Calu3 (cell line): ENCODE results near the gene BACE2. TPM values are rescaled to one million over a fixed set of nuclear protein-coding genes. Genes with fewer than 3 reads are reported as not detected.
A peak's percentile ranks its signal among the peaks of the same experiment; 100 is the strongest.
"Not testable (repeated sequence)": the region's sequence is repeated elsewhere in the genome, so short reads cannot be mapped to it uniquely, and the experiment has no call there.

ENCODE experiments used
- BruUV-seq: library from RNA; stranded (reverse); fragments of 400-500 nt; replicated peaks from 2 replicates; lab custom pipeline; 2021; lab: Mats Ljungman, UMichigan
- CTCF ChIA-PET: fragments of 300-600 bp; sonication (Branson Sonifier 250); formaldehyde crosslinking; loops from one replicate; lab custom pipeline; 2022; ENCODE audit warnings: antibody characterized with exemption; lab: Charles Lee
- DNase-seq: peaks from one replicate; pipeline ENCODE4 v3.0.0; 2022
- H3K27ac Mint-ChIP-seq: one replicate; pipeline ENCODE4 v1.8.0; 2022; ENCODE audit warnings: mixed read lengths; ENCODE audit not compliant: unreplicated experiment
- H3K27me3 Mint-ChIP-seq: one replicate; pipeline ENCODE4 v1.8.0; 2022; ENCODE audit warnings: mixed read lengths; ENCODE audit not compliant: unreplicated experiment
- H3K36me3 Mint-ChIP-seq: one replicate; pipeline ENCODE4 v1.8.0; 2022; ENCODE audit warnings: mild to moderate bottlenecking, moderate library complexity, mixed read lengths; ENCODE audit not compliant: insufficient read depth, unreplicated experiment
- H3K4me1 Mint-ChIP-seq: one replicate; pipeline ENCODE4 v1.8.0; 2022; ENCODE audit warnings: mild to moderate bottlenecking, low read depth, mixed read lengths; ENCODE audit not compliant: unreplicated experiment
- H3K4me3 Mint-ChIP-seq: one replicate; pipeline ENCODE4 v1.8.0; 2022; ENCODE audit warnings: mild to moderate bottlenecking, low read depth, moderate library complexity, mixed read lengths; ENCODE audit not compliant: unreplicated experiment
- H3K9me3 Mint-ChIP-seq: one replicate; pipeline ENCODE4 v1.8.0; 2022; ENCODE audit warnings: low read depth, mixed read lengths; ENCODE audit not compliant: unreplicated experiment
- CTCF ChIP-seq: fragments of 200-600 bp; IDR thresholded peaks from one replicate; pipeline ENCODE4 v1.8.0; 2022; ENCODE audit warnings: antibody characterized with exemption; ENCODE audit not compliant: unreplicated experiment
- intact Hi-C: fragments of 100-400 bp; cut with micrococcal nuclease; formaldehyde crosslinking; loops from one replicate; pipeline ENCODE4 v1.10.0; 2022; ENCODE audit not compliant: unreplicated experiment
- total RNA-seq: library from RNA; stranded (reverse); gene quantifications from 2 replicates; pipeline ENCODE4 v1.2.3, GENCODE V29; 2022

The BACE2 gene
- total RNA-seq, 1 experiment from 2014 or later: 59.0 TPM

- Mint-ChIP-seq H3K27me3 (no peaks in the 10 kb centered on the region), H3K27ac (no peak overlapping the region), H3K36me3 (peaks cover 14% of the 10 kb centered on the region), H3K9me3 (no peaks in the 10 kb centered on the region), H3K4me1 (peaks cover 4% of the 10 kb centered on the region), H3K4me3 (no peak overlapping the region)
- intact Hi-C loops: no loop called here
- CTCF ChIA-PET: no interaction called here
- no peak for DNase-seq
- no peak for TF ChIP-seq CTCF
- no TSS peak for BruUV-seq
Measured at GRCh38 chr21:41242238-41242829, 74.4 kb downstream of the BACE2 start.

DNA sequence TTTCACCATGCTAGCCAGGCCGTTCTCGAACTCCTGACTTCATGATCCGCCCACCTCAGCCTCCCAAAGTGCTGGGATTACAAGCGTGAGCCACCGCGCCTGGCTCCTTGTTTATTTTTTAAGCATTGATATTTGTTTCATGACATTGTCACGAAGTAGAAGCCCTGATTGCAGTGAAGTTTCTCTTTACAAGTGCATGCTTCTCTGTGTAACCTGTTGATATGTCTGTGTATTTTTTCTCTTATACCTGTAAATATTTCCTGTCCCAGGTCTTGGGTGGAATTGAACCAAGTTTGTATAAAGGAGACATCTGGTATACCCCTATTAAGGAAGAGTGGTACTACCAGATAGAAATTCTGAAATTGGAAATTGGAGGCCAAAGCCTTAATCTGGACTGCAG is 75.1 kb downstream of the BACE2 start:
- H3K27ac Mint-ChIP-seq: no peak overlapping the region
- H3K36me3 Mint-ChIP-seq: peaks cover 14% of the 10 kb centered on the region
- CTCF ChIA-PET: no interaction called here
- no peak overlapping the region for H3K4me3 Mint-ChIP-seq
- H3K9me3 Mint-ChIP-seq: no peaks in the 10 kb centered on the region
- no peak for DNase-seq
- intact Hi-C loops: no loop called here
- no peaks in the 10 kb centered on the region for H3K27me3 Mint-ChIP-seq
- no peak for TF ChIP-seq CTCF
- no TSS peak for BruUV-seq
- peaks cover 6% of the 10 kb centered on the region for H3K4me1 Mint-ChIP-seq

GRCh38 chr21:41244266-41244880 is 76.4 kb downstream of the BACE2 start:
- H3K27ac Mint-ChIP-seq, H3K27me3 Mint-ChIP-seq, H3K9me3 Mint-ChIP-seq, H3K4me1 Mint-ChIP-seq, DNase-seq, H3K4me3 Mint-ChIP-seq, BruUV-seq, intact Hi-C loops: not testable (repeated sequence)
- peaks cover 14% of the 10 kb centered on the region for H3K36me3 Mint-ChIP-seq
- CTCF ChIA-PET: interaction anchor here (0.6 kb wide), 1 partner anchor 75 kb away, joined by 7 read pairs; no protein-coding TSS in a partner anchor

DNA sequence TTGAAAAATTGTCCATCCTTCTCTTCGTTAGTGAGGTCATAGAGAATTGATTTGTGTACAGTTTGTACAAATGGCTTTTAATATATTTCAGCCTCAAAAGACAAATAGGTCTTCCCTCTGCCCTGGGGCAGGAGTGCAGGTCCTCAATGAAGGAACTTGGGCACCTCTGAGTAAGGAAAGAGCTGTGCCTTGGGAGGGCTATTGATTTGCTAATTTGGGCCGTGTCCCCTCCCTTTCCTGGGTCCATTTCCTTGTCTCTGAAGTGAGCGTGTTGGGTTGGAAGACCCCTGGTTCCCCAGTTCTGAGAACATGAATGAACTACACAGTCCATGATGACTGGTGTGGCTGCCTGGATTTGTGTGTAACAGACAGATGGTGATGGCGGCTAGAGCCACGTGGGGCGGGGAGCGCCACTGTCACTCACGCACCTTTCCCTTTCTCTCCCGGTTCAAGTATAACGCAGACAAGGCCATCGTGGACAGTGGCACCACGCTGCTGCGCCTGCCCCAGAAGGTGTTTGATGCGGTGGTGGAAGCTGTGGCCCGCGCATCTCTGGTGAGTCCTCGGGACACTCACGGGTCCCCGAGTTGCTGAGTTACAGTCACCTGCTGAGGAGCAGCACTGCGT is 77.7 kb downstream of the BACE2 start:
- Mint-ChIP-seq H3K36me3 (peaks cover 14% of the 10 kb centered on the region), H3K27me3 (no peaks in the 10 kb centered on the region), H3K4me3 (no peak overlapping the region), H3K4me1 (peaks cover 6% of the 10 kb centered on the region), H3K27ac (no peak overlapping the region), H3K9me3 (no peaks in the 10 kb centered on the region)
- BruUV-seq: no TSS peak
- intact Hi-C loops: no loop called here
- CTCF ChIA-PET: no interaction called here
- DNase-seq: no peak
- no peak for TF ChIP-seq CTCF

DNA sequence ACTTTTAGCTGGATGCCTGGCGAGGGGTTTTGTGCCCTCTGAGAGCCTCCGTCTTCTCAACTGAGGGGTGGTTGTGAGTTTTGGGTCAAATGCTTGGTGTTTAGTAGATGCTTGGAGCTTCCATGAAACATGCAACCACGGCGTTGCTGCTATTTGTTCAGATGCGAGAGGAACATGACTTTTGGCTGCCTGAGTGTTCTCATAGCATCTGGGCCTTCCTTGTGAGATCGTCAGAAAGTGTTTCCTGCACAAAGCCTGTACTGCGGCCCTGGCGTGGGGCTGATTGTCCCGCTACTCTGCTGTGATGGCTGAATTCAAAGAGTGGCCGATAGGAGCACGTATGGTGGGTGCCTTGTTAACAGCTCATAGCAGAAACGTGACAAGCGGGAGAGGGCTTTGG is 78.8 kb downstream of the BACE2 start:
- DNase-seq: no peak
- Mint-ChIP-seq H3K9me3 (no peaks in the 10 kb centered on the region), H3K4me3 (no peak overlapping the region), H3K27me3 (no peaks in the 10 kb centered on the region), H3K36me3 (peaks cover 14% of the 10 kb centered on the region), H3K4me1 (peaks cover 7% of the 10 kb centered on the region), H3K27ac (peak overlapping the region; percentile 13)
- TF ChIP-seq CTCF: no peak
- CTCF ChIA-PET: no interaction called here
- intact Hi-C loops: no loop called here
- no TSS peak for BruUV-seq
